Hypothalamus (tissue), 51 donors: ENCODE data around the gene ABCD4.
A peak's percentile ranks its signal among the peaks of the same experiment; 100 is the strongest.

Experiments used
- DNase-seq, 51 donors: peaks; one replicate each; lab custom pipeline; 2025; lab: John Stamatoyannopoulos, UW

ABCD4 gene

GRCh38 chr14:74261288-74261687, 41.4 kb downstream of the ABCD4 start:
- DNase-seq = no peak

GRCh38 chr14:74260525-74261233, 42.1 kb downstream of the ABCD4 start:
- no peak for DNase-seq

GRCh38 chr14:74259513-74259912, 43.2 kb downstream of the ABCD4 start:
- no peak for DNase-seq

- DNase-seq = no peak
These were observed 44.0 kb downstream of the ABCD4 start for GRCh38 chr14:74258764-74259035.

GRCh38 chr14:74257941-74258763, 44.6 kb downstream of the ABCD4 start:
- peak in 4 of 51 donors; percentile 4 to 32 (median 14) for DNase-seq

- DNase-seq = peak in 39 of 51 donors; percentile 5 to 77 (median 29)
These were observed 45.4 kb downstream of the ABCD4 start for GRCh38 chr14:74257078-74257940.

GRCh38 chr14:74255281-74255680, 47.5 kb downstream of the ABCD4 start:
- no peak for DNase-seq

- DNase-seq = no peak
These were observed 53.0 kb downstream of the ABCD4 start for GRCh38 chr14:74249433-74250375.

GRCh38 chr14:74248017-74248416, 54.7 kb downstream of the ABCD4 start:
- DNase-seq = no peak

- no peak for DNase-seq
These were observed 56.2 kb downstream of the ABCD4 start for GRCh38 chr14:74246542-74246941.

- DNase-seq = no peak
These were observed 57.4 kb downstream of the ABCD4 start for GRCh38 chr14:74245292-74245691.

- DNase-seq = no peak
These were observed 58.6 kb downstream of the ABCD4 start for GRCh38 chr14:74244115-74244514.

GRCh38 chr14:74243051-74243450, 59.7 kb downstream of the ABCD4 start:
- no peak for DNase-seq

GRCh38 chr14:74242780-74243042, 60.0 kb downstream of the ABCD4 start:
- no peak for DNase-seq

GRCh38 chr14:74242021-74242779, 60.5 kb downstream of the ABCD4 start:
- no peak for DNase-seq

- no peak for DNase-seq
These were observed 61.1 kb downstream of the ABCD4 start for GRCh38 chr14:74241652-74242017.

- no peak for DNase-seq
These were observed 61.7 kb downstream of the ABCD4 start for GRCh38 chr14:74240794-74241651.

- DNase-seq = no peak
These were observed 62.6 kb downstream of the ABCD4 start for GRCh38 chr14:74239848-74240793.
